HuH-7 (cell line): ENCODE measurements around the gene RAD9A.

ENCODE experiments used
- DNase-seq: peaks from one replicate; pipeline ENCODE4 v3.0.0; 2011; ENCODE audit warnings: low spot score

Gene RAD9A

DNA sequence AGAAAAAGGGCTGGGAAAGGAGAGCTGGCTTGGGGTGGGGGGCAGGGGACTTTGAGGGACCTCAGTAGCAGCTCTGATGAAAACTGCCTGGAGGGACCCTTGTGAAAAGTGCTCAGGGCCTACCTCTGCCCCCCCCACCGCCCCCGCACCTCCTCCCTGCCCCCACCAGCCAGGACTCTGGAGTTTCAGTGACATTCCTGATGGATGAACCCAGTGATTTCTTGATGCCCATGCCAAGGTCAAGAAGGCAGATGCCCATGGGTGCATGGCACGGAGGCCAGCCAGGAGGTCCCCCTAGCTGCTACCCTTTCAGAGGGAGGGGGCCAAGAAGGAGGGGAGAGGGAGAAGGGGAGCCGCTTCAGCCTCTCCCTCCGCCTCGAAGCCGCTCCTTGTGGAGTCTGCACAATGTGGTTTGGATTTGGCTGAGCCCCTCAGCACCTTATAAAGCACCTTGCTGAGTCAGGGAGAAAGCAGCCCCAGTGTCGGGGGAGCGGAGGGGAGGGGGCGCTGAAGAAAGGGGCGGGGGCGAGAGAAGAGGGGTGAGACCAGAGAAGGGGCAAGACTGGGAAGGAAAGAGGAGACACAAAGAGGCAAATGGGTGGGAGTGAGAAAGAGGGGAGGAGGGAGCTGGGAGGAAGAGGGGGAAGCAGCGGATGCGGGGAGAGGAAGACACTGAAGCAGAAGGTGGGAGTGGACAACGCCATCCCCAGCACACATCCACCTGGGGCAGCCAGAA, 16.3 kb upstream of the RAD9A start:
- DNase-seq = no peak

- DNase-seq = no peak
Measured at GRCh38 chr11:67376063-67376820, 15.5 kb upstream of the RAD9A start.

GRCh38 chr11:67376873-67377808, 14.6 kb upstream of the RAD9A start:
- DNase-seq = no peak

- no peak for DNase-seq
Measured at GRCh38 chr11:67378544-67378943, 13.2 kb upstream of the RAD9A start.

DNA sequence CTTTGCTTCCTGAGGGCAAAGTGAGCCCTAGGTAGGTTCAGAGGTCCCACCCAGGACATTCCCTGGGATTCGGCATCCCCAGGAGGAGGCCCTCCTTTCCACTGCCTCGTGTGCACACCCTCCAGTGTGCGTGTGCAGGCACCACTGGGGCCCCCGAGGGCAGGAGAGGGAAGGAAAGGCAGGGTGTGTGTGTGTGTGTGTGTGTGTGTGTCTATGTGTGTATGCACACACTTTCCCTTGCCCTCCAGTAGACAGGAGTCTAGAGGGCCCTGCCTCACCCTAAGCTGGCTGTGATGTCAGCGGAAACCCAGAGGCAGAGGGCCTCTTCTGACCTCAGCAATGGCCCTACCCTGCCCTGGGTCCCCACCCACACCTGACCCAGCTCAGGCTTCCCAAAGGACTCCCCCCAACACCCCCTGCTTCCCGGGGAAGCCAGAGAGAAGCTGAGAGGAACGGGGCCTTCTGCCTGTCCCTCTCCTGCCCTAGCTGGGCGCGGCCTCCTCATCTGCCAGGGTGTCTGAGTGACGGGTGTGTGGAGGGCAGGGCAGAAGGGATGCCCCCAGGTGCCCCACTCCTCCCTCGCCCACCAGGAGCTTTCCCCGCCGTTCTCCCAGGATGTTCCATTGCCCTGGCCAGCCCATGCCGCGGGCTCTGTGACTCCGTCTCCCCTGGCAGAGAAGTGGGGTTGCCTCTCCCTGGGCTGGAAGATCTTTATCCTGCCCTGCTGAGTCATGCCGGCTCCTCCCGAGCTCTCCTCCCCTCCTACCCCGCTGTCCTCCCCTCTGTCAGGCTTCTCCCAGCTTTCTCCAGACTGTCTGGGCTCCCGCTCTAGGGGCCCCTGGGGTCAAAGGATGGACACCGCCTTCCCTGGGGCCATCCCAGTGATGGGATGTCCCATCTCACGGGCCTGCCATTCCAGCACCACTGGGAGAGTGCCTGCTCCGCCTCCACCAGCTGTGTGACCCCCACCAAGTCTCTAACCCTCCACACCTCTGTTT, 12.4 kb upstream of the RAD9A start:
- DNase-seq = no peak

GRCh38 chr11:67381244-67381972, 10.4 kb upstream of the RAD9A start:
- DNase-seq = no peak

- DNase-seq = peak; percentile 99
Measured at GRCh38 chr11:67382276-67383136, 9.3 kb upstream of the RAD9A start.

- DNase-seq = no peak
Measured at GRCh38 chr11:67384851-67385366, 6.9 kb upstream of the RAD9A start.

DNA sequence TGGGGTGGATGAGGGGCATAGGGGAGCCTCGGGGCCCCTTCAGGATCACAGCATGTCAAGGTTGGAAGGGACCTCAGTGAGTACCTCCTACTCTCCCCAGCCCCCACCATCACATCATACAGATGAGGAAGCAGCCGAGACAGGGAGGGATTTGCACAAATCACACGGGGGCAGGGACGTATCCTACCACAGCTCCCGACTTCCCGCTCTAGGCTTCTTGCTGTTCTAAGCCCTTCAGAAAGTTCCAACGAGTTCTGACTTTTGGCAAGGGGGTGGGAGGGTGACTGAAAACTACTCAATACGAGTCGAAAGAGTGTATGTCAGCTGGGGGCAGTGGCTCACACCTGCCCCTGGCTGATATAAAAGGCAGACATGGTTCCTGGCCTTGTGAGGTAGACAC, 4.7 kb upstream of the RAD9A start:
- no peak for DNase-seq

- DNase-seq = no peak
Measured at GRCh38 chr11:67387518-67387917, 4.3 kb upstream of the RAD9A start.

DNA sequence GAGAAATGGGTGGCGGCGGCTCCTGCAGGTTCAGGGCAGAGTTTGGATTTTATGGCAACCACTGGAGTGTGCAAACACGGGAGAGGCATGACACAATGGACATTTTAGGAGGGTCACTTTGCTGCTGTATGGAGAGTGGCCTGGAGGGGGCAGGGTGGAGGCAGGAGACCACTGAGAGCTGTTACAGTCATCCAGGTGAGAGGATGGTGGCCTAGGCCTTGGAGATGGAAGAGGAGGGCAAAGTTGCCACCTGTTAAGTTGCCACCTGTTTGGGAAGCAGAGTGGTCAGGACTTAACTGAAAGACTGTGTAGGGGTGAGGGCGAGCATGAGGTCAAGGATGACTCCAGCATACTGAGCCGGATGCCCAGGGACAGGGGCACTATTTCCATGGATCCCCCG, 2.3 kb upstream of the RAD9A start:
- peak; percentile 100 for DNase-seq

- DNase-seq = no peak
Measured at GRCh38 chr11:67390947-67391303, 861 bp upstream of the RAD9A start.

DNA sequence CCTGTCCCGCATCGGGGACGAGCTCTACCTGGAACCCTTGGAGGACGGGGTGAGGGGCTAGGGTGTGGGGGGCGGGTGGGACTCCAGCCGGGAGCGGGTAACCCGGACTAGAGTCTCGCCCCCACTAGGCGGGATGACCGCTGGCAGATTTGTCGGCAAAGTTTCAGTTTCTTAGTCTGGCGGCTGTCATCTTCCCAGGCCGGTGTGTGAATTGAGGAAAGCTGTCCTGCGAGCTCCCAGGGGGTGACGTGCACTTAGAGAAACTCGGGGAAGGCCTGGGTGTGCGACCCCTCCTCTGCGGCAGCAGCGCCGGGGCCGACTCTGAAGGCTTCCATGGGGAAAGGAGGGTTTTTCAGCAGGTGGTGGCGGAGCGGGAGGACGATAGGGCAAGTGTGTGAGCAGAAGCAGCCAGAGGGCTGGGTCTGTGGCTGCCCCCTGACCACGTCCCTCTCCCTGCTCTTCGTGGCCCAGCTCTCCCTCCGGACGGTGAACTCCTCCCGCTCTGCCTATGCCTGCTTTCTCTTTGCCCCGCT, 463 bp downstream of the RAD9A start:
- no peak for DNase-seq

- DNase-seq = no peak
Measured at GRCh38 chr11:67393437-67393836, 1.7 kb downstream of the RAD9A start.

DNA sequence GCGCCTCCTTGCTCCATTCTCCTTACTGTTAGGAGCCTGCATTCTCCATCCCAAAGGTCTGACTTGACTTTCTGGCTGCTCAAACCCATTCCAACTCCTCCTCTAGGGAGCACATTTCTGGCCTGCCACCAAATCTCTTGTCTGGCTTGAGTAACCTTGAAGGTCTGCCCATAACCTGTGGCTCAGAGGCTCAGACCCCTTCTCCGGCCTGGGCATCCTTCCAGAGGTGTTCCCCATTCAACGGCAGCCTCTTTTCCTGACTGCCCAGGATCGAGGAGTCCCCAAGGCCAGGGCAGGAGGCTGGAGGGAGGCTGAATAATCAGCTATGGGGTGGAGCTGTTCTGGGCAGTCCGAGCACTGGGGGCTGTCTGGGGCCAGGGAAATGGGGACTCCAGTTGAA, 2.2 kb downstream of the RAD9A start:
- no peak for DNase-seq

- DNase-seq = no peak
Measured at GRCh38 chr11:67395555-67396258, 3.9 kb downstream of the RAD9A start.

GRCh38 chr11:67396259-67396581, 4.4 kb downstream of the RAD9A start:
- DNase-seq = no peak

DNA sequence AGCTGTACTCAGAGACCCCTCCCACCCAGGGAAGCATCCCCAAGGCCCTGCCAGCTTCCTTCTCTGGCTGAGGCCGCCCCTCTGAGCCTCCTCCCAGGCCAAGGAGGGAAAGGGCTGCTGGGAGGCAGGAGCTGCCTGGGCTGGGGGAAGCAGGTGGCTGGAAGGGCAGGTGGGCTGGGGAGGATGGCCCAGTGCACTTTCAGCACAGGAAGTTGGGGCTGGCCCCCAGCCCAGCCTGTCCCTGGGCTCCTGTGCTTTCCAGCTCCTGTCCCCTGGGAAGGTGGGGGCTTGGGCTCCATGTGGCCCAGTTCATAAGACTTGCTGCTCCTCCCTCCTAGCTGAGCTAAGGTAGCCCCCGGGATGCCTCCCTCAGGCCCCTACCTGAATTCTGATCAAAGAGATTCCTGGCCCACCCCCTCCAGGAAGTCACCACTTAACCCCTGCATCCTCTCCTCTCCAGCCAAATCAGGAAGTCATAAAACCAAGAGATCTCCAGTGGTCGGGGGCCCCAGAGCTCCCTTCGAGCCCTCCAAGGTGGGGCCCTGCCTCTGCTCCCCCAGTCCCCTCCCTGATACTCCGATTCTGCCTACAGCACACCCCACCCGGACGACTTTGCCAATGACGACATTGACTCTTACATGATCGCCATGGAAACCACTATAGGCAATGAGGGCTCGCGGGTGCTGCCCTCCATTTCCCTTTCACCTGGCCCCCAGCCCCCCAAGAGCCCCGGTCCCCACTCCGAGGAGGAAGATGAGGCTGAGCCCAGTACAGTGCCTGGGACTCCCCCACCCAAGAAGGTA, 5.0 kb downstream of the RAD9A start:
- DNase-seq = no peak
